NCI-H1436 (cell line): ENCODE measurements around the gene KIF6.

Experiments used
- DNase-seq: peaks from one replicate; lab custom pipeline; 2025; lab: John Stamatoyannopoulos, UW

Gene KIF6

DNA sequence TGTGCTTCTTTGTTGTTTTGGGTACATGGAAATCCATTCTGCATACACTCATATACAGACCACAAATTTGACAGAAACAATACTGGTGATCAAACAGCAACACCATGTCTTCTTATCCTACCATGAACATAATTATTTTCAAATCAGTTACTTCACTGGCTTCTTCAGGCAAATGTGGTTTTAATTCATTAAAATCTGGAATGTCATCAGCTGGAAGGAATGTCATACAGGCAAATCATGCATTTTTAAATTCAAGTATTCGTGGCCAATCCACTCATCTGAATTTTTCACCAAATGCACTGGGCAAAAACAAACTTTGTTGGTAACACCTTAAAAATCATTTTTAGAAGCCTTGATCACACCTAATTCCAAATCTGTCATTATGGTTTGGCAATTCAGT lies 59.3 kb downstream of the KIF6 start:
- DNase-seq, result no peak

DNA sequence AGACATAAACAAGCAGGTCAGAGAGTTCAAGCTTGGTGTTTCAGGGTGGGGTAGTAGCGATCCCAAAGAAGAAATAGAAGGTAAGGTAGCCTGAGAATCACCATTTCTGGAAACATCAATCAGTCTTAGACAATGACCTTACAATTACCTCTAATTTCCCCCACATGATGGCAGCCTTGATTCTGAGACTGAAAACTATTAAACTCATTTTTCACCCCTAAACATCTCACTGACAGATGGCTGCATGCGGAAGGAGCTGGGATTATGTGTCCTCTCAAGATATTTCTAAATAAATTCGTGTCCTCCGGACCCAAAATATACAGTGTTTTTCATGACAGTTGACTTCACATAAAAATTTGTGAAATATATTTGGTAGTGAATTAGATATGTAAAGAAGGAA lies 61.0 kb downstream of the KIF6 start:
- DNase-seq, result no peak

DNA sequence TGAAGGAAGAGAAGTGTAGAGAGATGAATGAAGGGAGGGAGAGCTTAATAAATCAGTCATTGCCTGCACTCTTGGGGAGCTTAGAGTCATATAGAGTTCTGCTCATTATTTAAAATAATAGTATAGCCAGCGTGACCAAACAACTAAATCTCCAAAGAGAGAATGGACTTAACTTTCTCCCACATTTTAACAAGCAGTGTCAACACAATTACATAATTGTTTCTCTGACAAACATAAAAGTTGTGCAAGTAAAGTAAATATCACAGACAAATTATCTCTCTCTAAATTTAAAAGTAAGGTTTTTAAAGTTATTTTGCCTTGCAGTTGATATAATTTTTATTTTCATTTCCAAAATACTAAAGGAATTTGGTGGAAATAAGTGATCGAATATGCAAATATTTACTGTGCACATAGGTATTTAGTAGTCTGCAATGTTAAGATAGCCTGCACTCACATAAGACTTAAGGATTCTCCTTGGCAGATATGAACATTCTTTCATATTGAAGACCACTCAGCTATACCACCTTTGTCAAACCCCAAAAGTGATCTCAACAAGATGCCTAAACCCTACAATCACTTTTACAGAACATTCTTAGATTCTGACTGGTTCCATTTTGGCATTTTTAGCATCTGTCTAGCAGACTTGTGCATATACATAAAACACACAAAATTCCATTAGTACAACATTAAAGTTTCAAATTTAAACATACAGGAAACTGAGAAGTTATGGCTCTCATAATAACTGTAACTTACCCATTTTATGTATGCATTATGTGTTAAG lies 67.7 kb downstream of the KIF6 start:
- no peak for DNase-seq

DNA sequence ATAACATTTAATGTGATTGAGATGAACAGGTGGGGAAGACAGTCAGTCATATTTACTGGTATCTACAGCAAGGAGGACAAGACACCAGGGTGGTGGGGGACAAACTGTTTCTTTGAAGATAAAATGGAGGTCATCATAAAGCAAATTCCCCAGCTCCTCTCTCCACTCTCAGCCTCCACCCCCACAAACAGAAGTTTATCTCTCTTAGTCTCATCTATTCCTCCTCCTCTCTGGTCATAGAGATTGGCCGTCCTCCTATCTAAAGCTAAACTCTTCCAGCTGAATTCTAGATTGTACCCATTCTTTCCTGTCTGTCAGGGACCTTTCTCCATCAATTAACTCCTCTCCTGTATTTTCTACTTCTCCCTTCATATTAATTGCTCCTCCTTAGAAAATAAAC lies 71.1 kb downstream of the KIF6 start:
- DNase-seq, result no peak

DNA sequence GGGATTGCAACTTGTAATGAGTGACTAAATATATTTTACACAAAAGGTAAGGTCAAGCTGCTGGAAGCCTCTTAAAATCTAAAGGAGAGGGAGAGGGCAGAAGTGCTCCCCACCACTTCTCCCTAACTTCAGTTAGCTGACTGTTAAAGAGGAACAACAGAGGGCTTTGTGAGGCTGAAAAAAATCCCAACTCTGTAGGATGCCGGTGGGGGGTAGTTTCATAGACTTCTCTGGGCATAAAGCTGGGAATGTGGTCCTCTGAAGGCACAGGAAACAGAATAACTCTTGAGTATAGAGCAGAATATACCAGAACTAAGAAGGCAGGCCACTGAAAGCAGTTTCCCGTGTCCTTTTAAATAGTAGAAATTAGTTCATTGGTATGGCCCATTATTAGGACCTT lies 71.6 kb downstream of the KIF6 start:
- DNase-seq, result no peak

DNA sequence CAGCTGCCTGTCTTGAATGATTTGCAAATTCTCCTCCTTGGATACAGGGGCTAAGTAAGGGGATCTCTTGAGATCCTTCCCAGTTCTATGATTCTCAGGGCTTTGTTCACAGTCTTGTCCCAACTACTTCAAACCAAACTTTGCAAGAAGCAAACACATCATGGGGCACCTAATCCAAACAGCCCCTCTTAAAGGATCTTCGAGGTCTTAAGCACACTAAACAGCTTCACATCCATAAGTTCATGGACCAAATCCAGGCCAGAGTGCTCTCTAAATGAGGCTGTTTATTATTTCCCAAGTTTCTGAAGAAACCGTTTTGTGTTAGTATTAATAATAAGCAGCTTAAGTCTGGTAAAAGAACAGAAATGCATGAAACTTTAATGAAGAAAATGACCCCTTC lies 75.2 kb downstream of the KIF6 start:
- no peak for DNase-seq

DNA sequence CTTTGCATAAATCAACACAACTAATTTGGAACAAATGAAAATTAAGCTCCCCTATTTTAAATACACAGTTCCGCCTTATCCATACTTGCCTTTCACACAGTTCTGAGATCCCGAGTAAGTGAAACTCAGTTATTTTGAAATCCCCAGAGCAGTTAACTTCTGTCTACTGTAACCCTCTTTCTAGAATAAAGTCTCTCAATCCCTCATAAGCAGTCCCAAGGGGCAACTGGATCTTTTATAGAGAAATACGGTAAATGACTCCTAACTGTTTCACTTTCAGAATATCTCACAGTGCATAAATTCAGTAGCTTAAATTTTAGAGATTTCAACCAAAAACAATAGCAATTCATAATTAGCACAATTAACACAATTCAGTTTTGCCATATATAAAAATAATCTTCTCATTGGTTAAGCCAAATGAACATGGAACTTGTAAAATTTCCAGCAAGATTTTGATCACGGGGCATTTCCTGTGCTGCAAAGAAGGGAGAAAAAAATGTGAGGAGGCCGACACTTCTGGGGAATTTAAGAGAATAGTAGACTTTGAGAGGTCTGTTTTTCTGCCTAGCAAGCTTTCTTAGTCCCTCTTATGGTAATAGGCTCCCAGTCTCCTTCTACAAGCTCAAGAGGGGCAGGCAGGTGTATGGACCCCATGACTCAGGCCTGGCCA lies 78.3 kb downstream of the KIF6 start:
- no peak for DNase-seq

DNA sequence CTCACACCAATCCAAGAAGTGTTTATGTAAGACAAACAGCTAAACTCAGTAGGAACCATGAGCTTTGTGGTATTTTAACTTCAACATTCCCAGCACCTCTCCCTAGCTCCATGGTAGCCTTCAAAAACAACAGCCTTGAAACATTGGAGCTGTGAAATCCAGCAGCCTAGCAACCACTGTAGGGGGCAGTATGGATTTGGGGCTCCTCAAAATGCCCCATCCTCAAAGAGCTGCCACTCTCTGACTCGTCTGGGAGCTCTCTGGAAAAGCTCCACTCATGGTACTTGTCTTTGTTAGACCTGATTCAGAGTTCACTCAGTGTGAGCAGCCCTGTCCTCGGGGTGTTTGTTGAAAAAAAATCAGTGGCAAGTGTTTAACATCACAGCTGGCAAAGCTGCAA lies 82.9 kb downstream of the KIF6 start:
- no peak for DNase-seq

DNA sequence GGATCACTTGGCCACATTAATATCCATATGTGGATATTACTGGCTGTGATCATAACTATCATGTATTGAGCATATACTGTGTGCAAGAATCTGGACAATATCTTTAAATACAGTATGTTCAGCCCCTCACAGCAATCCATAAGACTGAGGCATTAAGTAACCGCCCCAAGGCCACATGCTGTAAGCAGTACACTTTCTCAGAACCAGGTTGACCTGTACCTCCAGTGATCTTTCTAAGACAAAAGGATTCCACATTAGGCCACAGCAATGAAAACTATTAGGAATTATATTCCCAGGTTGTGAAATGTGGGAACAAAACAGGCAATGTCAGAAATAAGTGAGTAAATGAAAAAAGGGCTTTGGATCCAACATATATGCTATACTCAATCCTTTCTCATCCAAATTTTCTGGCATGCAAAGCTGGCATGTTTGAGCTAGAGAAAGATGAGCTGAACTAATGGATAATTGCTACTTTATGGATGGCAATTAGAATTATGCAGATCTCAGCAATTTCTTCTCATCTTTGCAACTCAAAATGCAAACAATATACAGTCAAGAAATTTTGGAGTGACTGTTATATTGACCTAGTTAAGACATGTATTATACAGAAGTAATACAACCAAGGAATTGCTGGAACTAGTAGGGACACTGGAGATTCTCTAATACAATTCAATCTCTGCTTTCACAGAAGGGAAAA lies 86.9 kb downstream of the KIF6 start:
- DNase-seq, result no peak

DNA sequence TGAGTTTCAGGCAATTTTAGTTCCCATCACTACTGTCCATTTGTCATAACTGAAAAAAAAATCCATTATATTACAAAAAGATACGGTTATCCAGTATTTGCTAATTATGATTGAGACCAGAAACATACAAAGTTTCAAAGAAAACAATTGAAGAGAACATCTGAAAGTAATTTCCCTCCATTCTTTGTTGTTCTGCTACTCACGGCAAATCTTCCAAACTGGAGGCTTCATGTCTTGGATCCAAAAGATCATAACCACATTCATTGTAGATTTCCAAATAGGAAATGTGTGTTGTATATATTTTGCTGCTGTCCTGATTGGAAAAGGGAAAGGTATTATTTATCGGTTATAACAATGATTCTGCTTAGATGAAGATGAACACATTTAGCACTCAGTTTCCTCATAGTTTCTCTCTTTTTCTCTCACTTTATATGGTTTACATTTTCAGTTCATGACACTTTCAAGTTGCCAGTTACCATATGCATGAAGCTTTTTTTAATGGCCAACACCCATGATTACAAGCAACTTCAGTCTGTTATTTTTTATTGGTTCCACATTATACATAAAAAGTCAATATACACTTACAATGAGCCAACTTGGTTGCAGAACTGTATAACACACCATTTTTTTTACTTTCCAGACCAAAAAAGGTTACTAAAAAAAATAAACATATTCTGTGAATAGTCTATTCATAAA lies 90.4 kb downstream of the KIF6 start:
- no peak for DNase-seq

DNA sequence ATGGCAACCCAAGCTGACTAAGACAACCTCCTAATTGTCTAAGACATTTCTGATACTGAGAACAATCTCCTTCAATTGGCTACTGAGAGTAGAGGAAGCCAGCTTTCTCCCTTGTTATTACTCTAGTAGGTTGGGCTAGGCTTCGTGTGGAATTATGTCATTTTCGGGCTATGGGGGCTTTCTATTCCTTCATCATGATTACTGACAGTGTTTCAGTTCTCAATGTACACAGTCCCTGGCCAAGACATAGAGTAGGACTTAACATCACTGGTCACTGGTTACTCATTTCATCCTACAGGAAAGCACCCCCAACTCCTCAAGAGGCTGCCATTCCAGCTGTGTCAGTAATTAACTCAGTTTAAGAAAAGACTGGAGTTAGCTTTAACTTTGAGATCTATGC lies 100.0 kb downstream of the KIF6 start:
- no peak for DNase-seq

DNA sequence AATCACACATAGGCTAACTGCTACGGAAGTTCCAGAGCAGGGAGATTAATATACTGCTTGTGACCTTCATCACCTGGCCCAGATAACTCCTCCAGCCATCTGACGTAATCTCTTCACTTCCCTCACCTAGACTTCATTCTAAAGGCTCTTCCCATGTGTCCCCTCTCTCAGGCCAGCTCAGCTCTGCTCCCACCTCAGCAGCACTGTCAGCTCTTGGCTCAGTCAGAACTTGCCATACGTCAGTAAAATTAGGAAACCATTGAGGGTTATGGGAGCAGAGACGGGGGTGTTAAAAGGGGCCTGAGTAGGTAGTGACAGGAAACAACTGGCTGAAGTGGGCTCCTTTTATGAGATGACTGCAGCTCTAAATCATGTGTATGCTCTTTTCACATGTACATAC lies 101.5 kb downstream of the KIF6 start:
- DNase-seq, result no peak

DNA sequence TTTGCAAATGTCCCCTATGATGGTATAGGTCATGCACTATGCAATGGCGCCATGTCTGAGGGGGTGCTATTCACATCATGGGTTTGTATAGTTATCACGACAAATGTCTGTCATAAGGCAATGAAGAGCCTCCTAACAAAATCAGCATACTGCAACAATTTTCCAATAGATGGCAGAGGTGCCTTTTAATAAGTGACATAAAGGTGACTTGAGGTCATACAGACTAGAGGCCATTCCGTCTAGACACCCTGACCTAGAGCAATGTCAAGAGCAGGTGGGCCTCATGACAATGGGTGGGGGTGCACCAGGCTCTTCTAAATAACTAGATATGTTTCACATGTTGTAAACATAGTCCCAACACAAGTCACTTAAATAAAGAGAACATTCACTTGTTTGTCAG lies 107.7 kb downstream of the KIF6 start:
- DNase-seq, result no peak

DNA sequence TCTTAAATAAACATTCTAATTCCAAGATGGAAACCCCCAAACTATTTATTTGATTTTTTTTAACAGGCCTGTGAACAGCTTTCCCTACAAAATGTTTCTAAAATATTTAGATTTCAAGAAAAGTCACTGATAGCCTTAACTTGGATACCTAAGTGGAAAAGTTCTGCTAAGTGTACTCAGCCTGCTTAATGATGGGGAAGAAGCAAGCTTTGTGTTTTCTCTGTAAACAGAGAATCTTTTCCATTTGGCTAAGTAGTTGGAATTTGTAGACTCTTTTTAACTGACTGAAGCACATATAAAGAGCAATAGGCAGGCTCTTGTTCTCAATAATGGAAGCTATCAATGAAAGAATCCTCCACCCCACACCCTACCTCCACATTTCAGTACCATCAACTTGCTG lies 108.2 kb downstream of the KIF6 start:
- no peak for DNase-seq

DNA sequence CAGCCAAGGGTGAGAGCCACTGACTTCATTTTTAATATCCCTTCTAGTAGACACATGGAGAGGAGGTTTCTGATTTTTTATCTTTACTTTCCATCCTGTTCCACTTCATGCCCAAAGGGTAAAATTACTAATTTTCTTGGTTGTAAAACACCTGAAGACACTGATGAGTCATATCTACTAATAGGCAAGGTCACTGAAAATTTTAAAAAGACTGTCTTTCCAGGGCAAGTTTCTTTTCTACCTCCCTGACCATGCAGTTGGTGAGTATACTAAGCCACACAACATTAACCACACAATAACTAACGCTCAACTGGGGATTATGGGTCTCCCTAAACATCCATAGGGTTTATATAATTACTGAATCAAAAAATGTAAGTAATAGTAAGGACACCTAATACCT lies 109.6 kb downstream of the KIF6 start:
- no peak for DNase-seq

DNA sequence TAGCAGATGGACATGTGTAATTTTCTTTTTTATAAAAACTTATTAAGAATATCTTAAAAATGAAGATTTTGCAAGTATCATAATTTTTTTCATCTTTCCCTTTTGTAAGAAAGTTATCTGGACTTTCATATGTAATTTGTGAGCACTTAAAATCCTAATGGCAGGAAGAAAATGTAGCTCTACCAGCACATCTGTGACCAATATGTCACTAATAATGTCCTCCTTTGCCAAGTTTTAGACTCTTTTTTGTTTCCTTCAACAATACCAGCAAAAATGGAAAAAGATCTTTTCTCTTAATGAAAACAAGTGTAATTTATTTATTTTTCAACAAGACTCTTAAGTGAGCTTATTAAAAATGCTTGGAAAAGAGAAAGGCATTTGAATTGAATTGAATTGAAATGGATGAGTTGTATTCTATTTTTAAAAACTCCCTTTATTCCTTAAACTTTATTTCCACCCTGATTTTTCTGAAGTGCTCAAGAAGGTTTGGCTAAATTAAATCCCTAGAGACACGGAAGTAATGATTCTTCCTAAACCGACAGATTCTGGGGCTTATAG lies 110.7 kb downstream of the KIF6 start:
- no peak for DNase-seq

DNA sequence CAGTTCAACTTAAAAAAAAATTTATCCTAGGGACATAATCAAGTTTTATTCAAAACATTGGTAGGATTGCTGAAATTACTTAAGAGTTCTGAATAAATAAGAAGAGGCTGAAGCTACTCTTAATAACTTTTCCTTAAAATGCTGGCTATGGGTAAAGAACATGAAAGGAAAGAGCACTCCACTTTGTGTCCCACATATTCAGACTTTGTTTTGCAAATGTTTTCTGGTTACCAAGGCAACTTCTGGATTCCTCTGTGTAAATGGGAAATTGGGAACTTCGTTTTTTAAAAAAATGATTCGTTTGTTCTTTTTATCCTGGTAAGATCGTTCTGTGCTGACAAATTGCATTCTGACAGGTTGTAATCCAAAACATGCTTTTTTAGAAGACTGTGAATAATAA lies 115.0 kb downstream of the KIF6 start:
- DNase-seq, result no peak

DNA sequence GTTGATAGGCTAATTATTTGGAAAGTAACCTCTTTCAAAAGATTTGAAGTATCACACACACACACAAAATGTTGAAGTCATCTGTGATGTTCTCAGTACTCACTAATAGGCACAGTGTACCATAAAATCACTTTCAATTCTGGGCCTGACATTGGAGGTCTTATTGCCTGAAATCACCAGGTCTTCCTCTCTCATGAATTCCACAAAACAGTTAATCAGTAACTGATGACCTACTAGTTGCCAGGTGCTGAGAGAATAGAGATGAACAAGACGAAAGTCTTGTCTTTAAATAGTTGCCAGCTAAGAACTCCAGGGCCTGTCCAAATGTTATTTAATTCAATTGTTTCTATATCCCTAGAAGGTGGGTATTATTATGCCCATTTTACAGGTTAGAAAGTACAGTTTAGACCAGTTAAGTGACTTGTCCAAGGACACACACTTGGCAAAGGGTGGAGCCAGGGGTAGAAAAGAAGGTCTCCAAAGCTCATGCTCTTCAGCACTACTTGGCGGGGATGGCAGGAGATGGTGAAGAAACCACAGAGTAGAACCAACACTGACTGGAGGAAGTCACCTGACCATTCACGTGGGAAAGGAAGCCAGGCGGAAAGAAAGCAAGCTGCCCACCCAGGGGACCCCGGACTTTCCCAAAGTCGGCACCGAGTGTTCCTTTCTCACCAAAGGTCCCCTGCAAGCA lies 116.4 kb downstream of the KIF6 start:
- DNase-seq, result no peak

DNA sequence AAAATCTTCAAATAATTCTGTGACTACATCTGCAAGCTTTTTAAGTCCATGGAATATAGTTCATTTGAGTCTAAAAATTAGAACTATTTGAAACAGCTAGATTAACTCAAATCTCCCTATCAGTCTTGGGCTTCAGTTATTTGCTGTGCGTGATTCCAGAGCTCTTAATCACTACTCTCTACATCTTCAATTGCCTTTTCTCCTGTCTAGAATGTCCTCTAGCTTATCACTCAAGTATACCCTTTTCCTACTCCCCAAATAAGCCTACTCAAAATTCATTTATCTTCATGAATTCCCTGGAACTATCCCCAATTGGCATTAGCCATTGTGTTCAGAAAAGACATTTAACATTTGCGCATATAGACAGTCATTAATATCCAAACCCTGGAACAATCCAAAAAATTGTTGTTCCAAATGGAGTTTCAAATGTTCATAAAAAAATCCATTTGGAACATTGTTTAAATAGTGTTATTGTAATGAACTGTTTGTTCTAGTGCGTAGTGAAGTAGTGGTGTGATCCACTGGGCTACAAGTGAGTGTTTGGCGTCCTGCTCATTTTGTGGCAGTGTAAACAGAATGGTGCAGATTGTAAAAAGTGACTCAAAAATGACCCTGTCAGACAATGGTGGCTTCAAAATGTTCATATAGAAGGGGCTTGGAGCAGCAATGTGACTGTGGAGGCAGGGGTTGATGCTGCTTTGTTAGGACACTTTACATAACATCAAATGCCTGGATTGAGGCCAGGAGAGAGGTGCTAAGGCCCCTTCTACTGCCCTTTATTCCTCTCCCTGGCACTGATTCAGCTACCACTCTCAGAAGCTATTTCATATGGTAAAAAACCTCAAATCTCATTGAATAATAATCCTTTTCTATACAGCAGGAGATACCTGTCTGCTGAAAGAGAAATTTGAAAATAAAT lies 122.3 kb downstream of the KIF6 start:
- no peak for DNase-seq

DNA sequence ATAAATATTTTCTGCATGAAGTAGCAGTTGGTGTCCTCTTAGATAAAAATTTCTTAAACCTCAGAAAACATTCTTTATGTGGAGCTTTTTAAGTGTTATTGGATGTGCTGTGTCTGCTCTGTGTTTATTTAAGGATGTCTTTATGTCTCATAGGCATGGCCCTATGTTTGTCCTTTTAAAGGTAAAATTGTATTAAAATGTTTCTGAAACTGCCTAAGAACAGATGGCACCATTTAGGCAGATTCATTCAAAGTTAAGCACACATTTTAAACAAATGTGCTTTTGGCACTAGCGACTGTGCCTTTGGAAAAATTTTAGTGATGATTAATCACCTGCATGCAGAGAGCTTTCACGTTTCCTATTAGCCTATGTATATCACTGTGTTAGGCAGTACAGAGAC lies 125.2 kb downstream of the KIF6 start:
- DNase-seq, result no peak

DNA sequence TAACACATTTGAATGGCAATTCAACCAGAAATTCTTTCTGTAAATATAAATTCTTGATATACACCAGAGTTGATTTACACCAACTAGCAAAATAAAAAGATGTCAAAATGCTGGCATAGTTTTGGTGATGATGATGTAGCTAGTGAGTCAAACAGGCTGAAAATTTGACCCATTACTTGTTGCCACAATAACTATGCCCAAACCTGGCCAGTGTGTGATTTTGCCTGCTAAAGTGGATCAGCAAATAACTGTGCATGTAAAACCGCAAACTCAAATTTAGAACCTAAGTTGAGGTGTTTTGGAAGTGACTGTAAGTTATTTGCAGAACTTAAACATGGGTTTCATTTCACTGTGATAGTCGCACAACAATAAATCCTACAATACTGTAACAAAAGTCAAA lies 125.9 kb downstream of the KIF6 start:
- no peak for DNase-seq
